Activated T-helper 1 cell treated with anti-CD3 and anti-CD28 coated beads, Interleukin-2, amount 50 U/mL, for 16 hours (primary cell): ENCODE data around the gene DACH1.

Experiments
- DNase-seq, 2 donors: peaks; one replicate each; pipeline ENCODE4 v3.0.0-alpha.2; 2020; ENCODE audit warnings: low read depth in 1 of 2, low spot score in 1 of 2

DACH1 gene

GRCh38 chr13:71830736-71831135 is 36.3 kb downstream of the DACH1 start:
- DNase-seq = no peak

- DNase-seq = no peak
Measured at GRCh38 chr13:71830323-71830722, 36.7 kb downstream of the DACH1 start.

GRCh38 chr13:71829547-71829946 is 37.5 kb downstream of the DACH1 start:
- DNase-seq = no peak

- no peak for DNase-seq
Measured at GRCh38 chr13:71828564-71828963, 38.4 kb downstream of the DACH1 start.

GRCh38 chr13:71828117-71828516 is 38.9 kb downstream of the DACH1 start:
- DNase-seq = no peak

GRCh38 chr13:71827241-71827640 is 39.8 kb downstream of the DACH1 start:
- no peak for DNase-seq

GRCh38 chr13:71820699-71821098 is 46.3 kb downstream of the DACH1 start:
- no peak for DNase-seq

GRCh38 chr13:71817335-71817734 is 49.7 kb downstream of the DACH1 start:
- DNase-seq = no peak

- no peak for DNase-seq
Measured at GRCh38 chr13:71814806-71815360, 52.1 kb downstream of the DACH1 start.

GRCh38 chr13:71813187-71813586 is 53.8 kb downstream of the DACH1 start:
- DNase-seq = no peak

- no peak for DNase-seq
Measured at GRCh38 chr13:71811344-71811743, 55.7 kb downstream of the DACH1 start.

GRCh38 chr13:71808708-71809107 is 58.3 kb downstream of the DACH1 start:
- DNase-seq = no peak

GRCh38 chr13:71806886-71807285 is 60.1 kb downstream of the DACH1 start:
- no peak for DNase-seq

GRCh38 chr13:71803066-71803465 is 63.9 kb downstream of the DACH1 start:
- no peak for DNase-seq

- DNase-seq = no peak
Measured at GRCh38 chr13:71801781-71802180, 65.2 kb downstream of the DACH1 start.

GRCh38 chr13:71801165-71801760 is 65.7 kb downstream of the DACH1 start:
- DNase-seq = no peak

- no peak for DNase-seq
Measured at GRCh38 chr13:71799324-71799723, 67.7 kb downstream of the DACH1 start.

GRCh38 chr13:71798707-71799106 is 68.3 kb downstream of the DACH1 start:
- no peak for DNase-seq

GRCh38 chr13:71797517-71797916 is 69.5 kb downstream of the DACH1 start:
- no peak for DNase-seq

GRCh38 chr13:71789693-71790329 is 77.2 kb downstream of the DACH1 start:
- DNase-seq = no peak

- DNase-seq = no peak
Measured at GRCh38 chr13:71789037-71789436, 78.0 kb downstream of the DACH1 start.

GRCh38 chr13:71787414-71787813 is 79.6 kb downstream of the DACH1 start:
- DNase-seq = no peak

GRCh38 chr13:71786875-71787274 is 80.1 kb downstream of the DACH1 start:
- no peak for DNase-seq
